ENCODE measurements around the gene CTSE. TPM values are rescaled to one million over a fixed set of nuclear protein-coding genes. Genes with fewer than 3 reads are reported as not detected.
A peak's percentile ranks its signal among the peaks of the same experiment; 100 is the strongest.

The CTSE gene
- total RNA-seq, 5 donors from 2014 or later (not counting 1 experiment from before 2014, with no cell fraction given) = 0.13 to 0.20 TPM; not detected in 3

DNA sequence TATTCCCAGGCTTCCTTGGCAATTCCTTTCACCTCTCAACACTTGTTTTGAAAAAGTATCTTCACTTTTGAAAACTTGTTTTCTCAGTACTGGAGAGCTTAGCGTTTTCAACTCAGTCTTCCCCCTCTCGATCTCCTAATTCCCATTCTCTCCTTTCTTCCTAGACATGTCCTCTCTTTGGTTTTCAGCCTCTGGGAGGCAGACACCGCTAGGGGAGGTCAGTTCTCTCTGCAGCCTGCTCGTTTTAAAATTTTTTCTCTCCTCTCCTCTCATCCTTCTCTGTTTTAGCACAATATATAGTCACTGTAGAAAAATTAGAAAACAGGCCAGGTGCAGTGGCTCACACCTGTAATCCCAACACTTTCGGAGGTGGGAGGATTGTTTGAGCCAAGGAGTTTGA lies 16.6 kb upstream of the CTSE start:
- DNase-seq (no peak), ATAC-seq (replicated peaks in 1 of 4) (no peak)
- peaks cover 8 to 25% (median 15%) of the 10 kb centered on the region in 3 donors for H3K4me1 Mint-ChIP-seq
- H3K27me3 ChIP-seq (replicated peaks in 1 of 2; ENCODE audit: control insufficient read depth in 2 of 2, extremely low read depth in 1 of 2, insufficient read depth in 2 of 2, low read length in 1 of 2) = peaks cover 0 to 12% of the 10 kb centered on the region in 2 experiments
- no peak overlapping the region for H3K27ac ChIP-seq (ENCODE audit: low read length)
- peaks cover 3 to 7% of the 10 kb centered on the region in 2 experiments for H3K4me1 ChIP-seq (ENCODE audit: control insufficient read depth in 1 of 2, extremely low read depth in 1 of 2, insufficient read depth in 2 of 2, low read length in 2 of 2)
- peak overlapping the region in 1 of 2 donors; percentile 15 for H3K27ac Mint-ChIP-seq
- no peaks in the 10 kb centered on the region for H3K9me3 ChIP-seq
- H3K9me3 Mint-ChIP-seq = no peaks in the 10 kb centered on the region
- ChIA-PET CTCF (interaction anchor here in 1 of 2 donors (0.5 kb wide), 2 partner anchors 63 to 1281 kb away, joined by 4 to 5 read pairs; no protein-coding TSS in a partner anchor), POLR2A (interaction anchor here in 1 of 2 donors (0.7 kb wide), 1 partner anchor 658 kb away, joined by 4 read pairs; no protein-coding TSS in a partner anchor)
- H3K27me3 Mint-ChIP-seq = peaks cover 0 to 4% of the 10 kb centered on the region in 2 donors
- no peak overlapping the region for H3K4me3 ChIP-seq (ENCODE audit: control insufficient read depth in 1 of 2, extremely low read depth in 1 of 2, low read length in 1 of 2)
- H3K36me3 ChIP-seq (ENCODE audit: control insufficient read depth in 2 of 2, extremely low read depth in 1 of 2, insufficient read depth in 1 of 2, low read length in 1 of 2) = no peaks in the 10 kb centered on the region
- 93% methylated on average over 2 of the region's 5 CpGs for WGBS (ENCODE audit: insufficient coverage)
- H3K36me3 Mint-ChIP-seq = no peaks in the 10 kb centered on the region
- H3K4me3 Mint-ChIP-seq = no peak overlapping the region

DNA sequence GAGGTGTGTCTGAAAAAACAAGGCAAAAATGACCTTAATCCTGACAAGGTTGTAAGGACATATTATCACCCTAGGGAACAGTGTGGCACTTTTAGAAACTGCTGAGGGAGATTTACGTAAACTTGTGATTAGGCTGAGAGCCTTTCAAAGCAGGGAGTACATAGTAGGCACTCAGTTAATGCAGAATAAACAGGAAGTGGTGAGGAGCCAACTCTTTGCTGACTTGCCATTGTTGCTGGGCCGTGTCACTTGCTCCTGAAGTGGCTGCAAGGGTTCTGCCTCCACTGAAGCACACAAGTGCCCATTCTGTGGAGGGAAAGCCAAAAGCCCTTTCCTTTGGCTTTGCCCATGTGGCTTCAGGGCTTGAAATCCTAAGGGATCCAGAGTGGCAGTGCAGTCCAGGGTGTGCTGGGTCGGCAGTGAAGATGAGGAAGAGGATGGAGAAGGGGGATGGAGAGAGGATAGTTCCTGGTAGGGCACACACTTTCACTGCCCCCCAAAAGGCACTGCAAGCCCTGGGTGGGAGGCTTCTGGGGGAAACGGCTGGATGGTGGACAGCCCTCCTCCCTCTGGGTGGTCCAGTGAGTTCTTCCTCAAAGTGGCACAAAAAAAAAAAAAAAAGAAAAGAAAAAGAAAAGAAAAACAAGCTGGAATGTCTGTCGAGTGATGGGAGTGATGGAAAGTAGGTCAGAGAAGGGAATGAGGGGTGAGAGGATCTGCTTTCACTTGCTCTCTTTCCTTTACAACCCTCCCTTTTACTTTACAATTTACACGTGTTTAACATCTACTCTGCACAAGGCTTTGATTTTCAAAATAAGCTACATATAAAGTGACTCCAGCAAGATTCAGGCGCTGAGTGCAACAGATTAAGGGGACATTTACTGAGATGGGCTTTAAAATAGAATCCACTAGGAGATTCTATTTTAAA lies 15.6 kb upstream of the CTSE start:
- H3K4me3 ChIP-seq (ENCODE audit: control insufficient read depth in 1 of 2, extremely low read depth in 1 of 2, low read length in 1 of 2) = no peak overlapping the region
- H3K27ac ChIP-seq (ENCODE audit: low read length) = peak overlapping the region; percentile 18
- peak overlapping the region in 1 of 3 donors; percentile 4 for H3K4me3 Mint-ChIP-seq
- no peaks in the 10 kb centered on the region for H3K9me3 Mint-ChIP-seq
- WGBS (ENCODE audit: insufficient coverage) = 8% methylated on average over 2 of the region's 7 CpGs
- no peaks in the 10 kb centered on the region for H3K36me3 Mint-ChIP-seq
- ChIA-PET CTCF (interaction anchor here in 1 of 2 donors (0.7 kb wide), 1 partner anchor 886 kb away, joined by 3 read pairs; no protein-coding TSS in a partner anchor), POLR2A (interaction anchor here in 1 of 2 donors (0.7 kb wide), 1 partner anchor 659 kb away, joined by 4 read pairs; no protein-coding TSS in a partner anchor)
- peaks cover 0 to 4% of the 10 kb centered on the region in 2 donors for H3K27me3 Mint-ChIP-seq
- peak in 2 of 4 experiments; percentile 26 to 27 for ATAC-seq (replicated peaks in 1 of 4)
- H3K27ac Mint-ChIP-seq = peak overlapping the region; percentile 16 to 83
- peaks cover 0 to 15% of the 10 kb centered on the region in 2 experiments for H3K27me3 ChIP-seq (replicated peaks in 1 of 2; ENCODE audit: control insufficient read depth in 2 of 2, extremely low read depth in 1 of 2, insufficient read depth in 2 of 2, low read length in 1 of 2)
- no peak for DNase-seq
- peaks cover 8 to 32% (median 20%) of the 10 kb centered on the region in 3 donors for H3K4me1 Mint-ChIP-seq
- peaks cover 3 to 11% of the 10 kb centered on the region in 2 experiments for H3K4me1 ChIP-seq (ENCODE audit: control insufficient read depth in 1 of 2, extremely low read depth in 1 of 2, insufficient read depth in 2 of 2, low read length in 2 of 2)
- no peaks in the 10 kb centered on the region for H3K9me3 ChIP-seq
- no peaks in the 10 kb centered on the region for H3K36me3 ChIP-seq (ENCODE audit: control insufficient read depth in 2 of 2, extremely low read depth in 1 of 2, insufficient read depth in 1 of 2, low read length in 1 of 2)

DNA sequence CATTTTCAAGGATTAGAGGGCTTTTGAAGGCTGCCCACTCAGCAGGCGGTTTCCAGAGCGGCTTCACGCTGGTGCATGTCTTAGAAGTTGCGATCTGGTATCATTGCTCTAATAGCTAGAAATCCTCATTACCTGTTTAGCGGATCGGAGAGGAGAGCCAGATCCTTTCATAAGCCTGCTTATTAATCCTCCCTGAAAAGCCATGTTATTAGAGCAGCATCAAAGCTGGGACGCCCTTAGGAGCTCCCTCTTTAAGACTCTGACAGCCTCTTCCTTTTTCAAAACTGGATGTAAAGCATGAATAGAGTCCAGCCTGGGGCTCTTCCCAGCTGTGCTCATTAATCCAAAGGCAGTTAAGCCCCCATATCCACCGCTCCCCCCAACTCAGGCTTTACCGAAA lies 13.9 kb upstream of the CTSE start:
- Histone ChIP-seq H3K27ac (ENCODE audit: low read length) (no peak overlapping the region), H3K27me3 (replicated peaks in 1 of 2; ENCODE audit: control insufficient read depth in 2 of 2, extremely low read depth in 1 of 2, insufficient read depth in 2 of 2, low read length in 1 of 2) (peaks cover 0 to 11% of the 10 kb centered on the region in 2 experiments), H3K4me1 (ENCODE audit: control insufficient read depth in 1 of 2, extremely low read depth in 1 of 2, insufficient read depth in 2 of 2, low read length in 2 of 2) (peaks cover 3 to 11% of the 10 kb centered on the region in 2 experiments), H3K4me3 (ENCODE audit: control insufficient read depth in 1 of 2, extremely low read depth in 1 of 2, low read length in 1 of 2) (no peak overlapping the region), H3K9me3 (no peaks in the 10 kb centered on the region), H3K36me3 (ENCODE audit: control insufficient read depth in 2 of 2, extremely low read depth in 1 of 2, insufficient read depth in 1 of 2, low read length in 1 of 2) (no peaks in the 10 kb centered on the region)
- Mint-ChIP-seq H3K27ac (no peak overlapping the region), H3K36me3 (no peaks in the 10 kb centered on the region), H3K27me3 (peaks cover 0 to 4% of the 10 kb centered on the region in 2 donors), H3K4me1 (peaks cover 8 to 34% (median 20%) of the 10 kb centered on the region in 3 donors), H3K4me3 (no peak overlapping the region), H3K9me3 (no peaks in the 10 kb centered on the region)
- no peak for ATAC-seq (replicated peaks in 1 of 4)
- CTCF ChIA-PET = no interaction called here
- WGBS (ENCODE audit: insufficient coverage) = 94% methylated on average over 6 of the region's 9 CpGs
- POLR2A ChIA-PET = no interaction called here
- DNase-seq = no peak

DNA sequence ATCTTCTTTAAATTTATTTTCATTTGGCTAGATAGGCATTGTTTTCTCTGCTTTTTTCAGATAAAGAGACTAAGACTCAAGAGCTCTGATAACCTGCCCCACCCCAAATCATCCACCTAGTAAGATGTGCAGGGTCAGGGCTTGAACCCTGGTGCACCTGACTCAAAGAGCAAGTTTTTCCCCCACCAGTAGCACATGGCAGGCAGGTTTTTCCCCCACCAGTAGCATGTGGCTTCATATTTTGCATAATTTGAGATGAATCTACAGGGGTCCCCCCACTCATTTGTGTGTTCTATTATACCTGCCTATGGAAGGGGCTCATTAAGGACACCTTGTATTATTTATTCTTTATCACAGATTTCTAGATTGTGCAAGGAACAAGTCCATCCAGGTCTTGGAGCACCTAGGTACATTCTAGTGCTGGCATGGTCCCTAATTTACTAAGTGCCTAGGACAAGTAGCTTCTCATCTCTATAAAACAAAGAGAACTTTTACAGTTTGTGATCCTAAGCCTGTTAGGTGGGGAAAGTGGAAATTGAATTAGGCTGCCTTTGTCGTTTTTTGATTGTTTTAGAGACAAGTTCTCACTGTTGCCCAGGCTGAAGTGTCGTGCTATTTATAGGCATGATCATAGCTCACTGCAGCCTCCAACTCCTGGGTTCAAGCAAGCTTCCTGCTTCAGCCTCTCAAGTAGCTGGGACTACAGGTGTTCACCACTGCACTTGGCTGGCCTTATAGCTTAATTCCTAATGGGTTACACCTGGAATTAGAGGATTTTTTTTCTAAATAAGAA lies 13.2 kb upstream of the CTSE start:
- Mint-ChIP-seq H3K27me3 (peaks cover 0 to 4% of the 10 kb centered on the region in 2 donors), H3K36me3 (no peaks in the 10 kb centered on the region), H3K27ac (no peak overlapping the region), H3K4me1 (peaks cover 8 to 34% (median 20%) of the 10 kb centered on the region in 3 donors), H3K4me3 (no peak overlapping the region), H3K9me3 (no peaks in the 10 kb centered on the region)
- WGBS (ENCODE audit: insufficient coverage) = 60% methylated on average over 1 of the region's 2 CpGs
- CTCF ChIA-PET = no interaction called here
- POLR2A ChIA-PET = no interaction called here
- Histone ChIP-seq H3K9me3 (no peaks in the 10 kb centered on the region), H3K27ac (ENCODE audit: low read length) (no peak overlapping the region), H3K36me3 (ENCODE audit: control insufficient read depth in 2 of 2, extremely low read depth in 1 of 2, insufficient read depth in 1 of 2, low read length in 1 of 2) (no peaks in the 10 kb centered on the region), H3K4me1 (ENCODE audit: control insufficient read depth in 1 of 2, extremely low read depth in 1 of 2, insufficient read depth in 2 of 2, low read length in 2 of 2) (peaks cover 3 to 11% of the 10 kb centered on the region in 2 experiments), H3K27me3 (replicated peaks in 1 of 2; ENCODE audit: control insufficient read depth in 2 of 2, extremely low read depth in 1 of 2, insufficient read depth in 2 of 2, low read length in 1 of 2) (peaks cover 0 to 11% of the 10 kb centered on the region in 2 experiments), H3K4me3 (ENCODE audit: control insufficient read depth in 1 of 2, extremely low read depth in 1 of 2, low read length in 1 of 2) (no peak overlapping the region)
- ATAC-seq (replicated peaks in 1 of 4) = no peak
- no peak for DNase-seq

DNA sequence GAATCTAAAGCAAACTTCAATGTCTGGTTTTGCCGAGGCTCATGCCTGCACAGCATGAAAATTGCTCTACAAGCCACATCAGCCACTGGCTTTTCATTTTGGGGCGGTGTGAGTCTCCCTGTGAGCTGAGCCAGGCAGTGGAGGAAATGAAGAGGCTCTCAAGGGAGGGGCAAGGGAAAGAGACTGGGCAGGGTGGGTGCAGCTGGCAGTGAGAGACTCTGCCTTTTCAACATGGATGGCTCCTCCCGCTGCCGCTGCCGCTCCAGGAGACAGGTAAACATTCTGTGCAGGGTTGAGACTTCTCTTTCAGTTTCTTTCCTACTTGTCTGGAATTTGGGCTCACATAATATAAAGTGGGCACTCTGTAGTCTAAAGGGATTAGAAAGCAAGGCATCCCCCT lies 11.3 kb upstream of the CTSE start:
- peaks cover 0 to 5% of the 10 kb centered on the region in 2 donors for H3K27me3 Mint-ChIP-seq
- WGBS (ENCODE audit: insufficient coverage) = 25% methylated on average over 1 of the region's 5 CpGs

More for the DNA sequence above, 11.3 kb upstream of the CTSE start:
- ATAC-seq (replicated peaks in 1 of 4) (peak in 1 of 4 experiments; percentile 49), DNase-seq (no peak)
- Mint-ChIP-seq H3K27ac (peak overlapping the region in 1 of 2 donors; percentile 62), H3K36me3 (no peaks in the 10 kb centered on the region), H3K4me3 (peak overlapping the region in 1 of 3 donors; percentile 45), H3K9me3 (no peaks in the 10 kb centered on the region), H3K4me1 (peaks cover 8 to 31% (median 20%) of the 10 kb centered on the region in 3 donors)
- H3K4me3 ChIP-seq (ENCODE audit: control insufficient read depth in 1 of 2, extremely low read depth in 1 of 2, low read length in 1 of 2) = no peak overlapping the region
- ChIA-PET CTCF (interaction anchor here in 1 of 2 donors (1.0 kb wide), 1 partner anchor 71 kb away, joined by 5 read pairs; no protein-coding TSS in a partner anchor), POLR2A (no interaction called here)
- H3K4me1 ChIP-seq (ENCODE audit: control insufficient read depth in 1 of 2, extremely low read depth in 1 of 2, insufficient read depth in 2 of 2, low read length in 2 of 2) = peaks cover 5 to 15% of the 10 kb centered on the region in 2 experiments
- H3K36me3 ChIP-seq (ENCODE audit: control insufficient read depth in 2 of 2, extremely low read depth in 1 of 2, insufficient read depth in 1 of 2, low read length in 1 of 2) = no peaks in the 10 kb centered on the region
- no peaks in the 10 kb centered on the region for H3K9me3 ChIP-seq
- peaks cover 0 to 7% of the 10 kb centered on the region in 2 experiments for H3K27me3 ChIP-seq (replicated peaks in 1 of 2; ENCODE audit: control insufficient read depth in 2 of 2, extremely low read depth in 1 of 2, insufficient read depth in 2 of 2, low read length in 1 of 2)
- no peak overlapping the region for H3K27ac ChIP-seq (ENCODE audit: low read length)

Measured in T-cell (primary cell).